NCI-H82 treated with DMSO at 0.1 percent for 48 hours (cell line): ENCODE results near the gene ATXN1.
"Not testable (repeated sequence)": the region's sequence is repeated elsewhere in the genome, so short reads cannot be mapped to it uniquely, and the experiment has no call there.

Experiments
- DNase-seq: peaks from one replicate; lab custom pipeline; 2025; ENCODE audit not compliant: unreplicated experiment; lab: John Stamatoyannopoulos, UW

Gene ATXN1

DNA sequence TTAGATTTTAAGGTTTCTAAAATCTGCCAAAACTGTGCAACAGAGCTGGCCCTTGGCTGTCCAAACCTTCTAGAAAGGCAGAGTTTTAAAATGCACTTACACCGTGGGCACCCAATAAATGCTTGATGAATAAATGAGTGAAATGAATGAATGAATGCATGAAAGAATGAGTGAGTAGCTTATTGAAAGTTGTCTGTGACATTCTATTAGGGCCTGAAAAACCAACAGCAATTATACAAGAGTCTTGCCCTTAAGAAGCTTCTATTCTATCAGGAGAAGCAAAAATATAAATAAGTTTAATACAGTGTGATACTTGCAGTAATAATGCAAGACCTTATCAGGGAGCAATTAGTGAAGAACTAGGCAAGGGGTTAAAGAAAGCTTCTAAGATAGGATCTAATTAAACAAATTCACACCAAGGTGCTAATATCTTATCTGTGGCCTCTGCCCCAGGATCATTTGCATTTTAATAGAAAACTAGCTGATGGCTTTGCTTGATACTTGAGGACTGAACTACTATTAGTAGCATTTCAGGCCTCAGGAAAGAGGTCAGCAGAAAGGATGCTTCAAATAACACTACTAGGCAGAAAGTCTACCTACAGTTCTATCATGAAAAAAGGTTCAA, 292.2 kb downstream of the ATXN1 start:
- DNase-seq, result no peak

DNA sequence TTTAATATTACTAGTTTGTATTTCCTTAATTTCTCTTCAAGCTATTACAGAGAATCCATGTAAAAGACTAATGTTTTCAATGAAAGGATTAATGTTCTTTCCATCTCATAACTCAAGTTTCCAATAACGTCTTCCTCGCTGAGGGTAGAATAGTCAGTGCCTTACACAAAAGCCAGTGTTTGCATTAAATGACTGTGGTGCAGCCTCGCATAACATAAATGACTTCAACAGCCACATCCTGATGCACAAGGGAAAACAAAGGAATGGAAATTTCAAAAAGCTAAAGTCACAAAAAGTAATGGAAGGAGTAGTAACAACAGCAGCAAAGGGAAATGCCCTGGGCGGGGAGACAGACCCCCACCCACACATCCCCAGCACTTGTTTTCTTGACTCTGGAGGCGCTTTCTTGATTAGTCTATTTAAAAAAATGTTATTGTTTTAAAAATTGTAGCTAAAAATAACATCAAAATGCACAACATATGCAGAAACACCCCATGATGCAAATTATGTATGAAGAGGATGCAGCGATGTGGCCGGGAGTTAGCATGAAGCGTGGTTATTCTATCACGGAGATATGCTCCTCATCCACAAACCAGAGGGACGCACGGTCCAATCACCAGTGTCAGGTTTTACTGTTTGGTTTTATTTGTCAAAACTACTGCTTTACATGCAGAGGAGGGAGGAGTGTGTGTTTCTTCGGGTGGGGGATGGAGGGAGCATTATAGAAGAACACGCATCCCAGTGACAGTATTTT, 294.3 kb downstream of the ATXN1 start:
- DNase-seq, result no peak

DNA sequence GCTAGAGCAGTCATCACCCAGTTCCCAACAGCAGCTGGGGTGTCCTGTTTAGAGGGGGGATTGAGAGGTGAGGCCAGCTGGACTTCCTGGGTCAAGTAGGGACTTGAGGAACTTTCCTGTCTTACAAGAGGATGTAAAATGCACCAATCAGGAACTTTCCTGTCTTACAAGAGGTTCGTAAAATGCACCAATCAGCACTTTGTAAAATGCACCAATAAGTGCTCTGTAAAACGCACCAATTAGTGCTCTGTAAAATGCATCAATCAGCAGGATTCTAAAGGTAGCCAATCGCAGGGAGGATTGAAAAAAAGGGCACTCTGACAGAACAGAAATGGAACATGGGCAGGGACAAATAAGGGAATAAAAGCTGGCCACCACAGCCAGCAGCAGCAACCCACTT, 297.2 kb downstream of the ATXN1 start:
- DNase-seq, result no peak

DNA sequence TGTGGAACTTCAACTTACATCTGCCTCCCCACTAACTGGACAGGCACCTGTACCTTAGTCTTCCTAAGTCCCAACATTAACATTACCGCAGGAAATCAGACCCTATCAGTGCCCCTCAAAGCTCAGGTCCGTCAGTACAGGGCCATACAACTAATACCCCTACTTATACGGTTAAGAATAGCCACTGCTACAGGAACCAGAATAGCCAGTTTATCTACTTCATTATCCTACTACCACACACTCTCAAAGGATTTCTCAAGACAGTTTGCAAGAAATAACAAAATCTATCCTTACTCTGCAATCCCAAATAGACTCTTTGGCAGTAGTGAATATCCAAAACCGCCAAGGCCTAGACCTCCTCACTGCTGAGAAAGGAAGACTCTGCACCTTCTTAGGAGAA, 298.0 kb downstream of the ATXN1 start:
- DNase-seq, result not testable (repeated sequence)

DNA sequence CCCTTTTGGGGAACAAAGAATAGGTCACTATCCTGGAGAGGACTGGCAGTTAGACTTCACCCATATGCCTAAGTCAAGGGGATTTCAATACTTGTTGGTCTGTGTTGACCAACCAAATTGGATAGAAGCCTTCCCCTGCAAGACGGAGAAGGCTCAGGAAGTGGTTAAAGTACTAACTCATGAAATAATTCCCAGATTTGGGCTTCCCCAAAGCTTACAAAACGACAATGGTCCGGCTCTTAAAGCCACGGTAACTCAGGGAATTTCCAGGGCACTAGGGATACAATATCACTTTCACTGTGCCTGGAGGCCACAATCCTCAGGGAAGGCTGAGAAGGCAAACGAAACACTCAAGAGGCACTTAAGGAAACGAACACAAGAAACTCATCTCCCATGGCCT, 299.8 kb downstream of the ATXN1 start:
- DNase-seq, result no peak

DNA sequence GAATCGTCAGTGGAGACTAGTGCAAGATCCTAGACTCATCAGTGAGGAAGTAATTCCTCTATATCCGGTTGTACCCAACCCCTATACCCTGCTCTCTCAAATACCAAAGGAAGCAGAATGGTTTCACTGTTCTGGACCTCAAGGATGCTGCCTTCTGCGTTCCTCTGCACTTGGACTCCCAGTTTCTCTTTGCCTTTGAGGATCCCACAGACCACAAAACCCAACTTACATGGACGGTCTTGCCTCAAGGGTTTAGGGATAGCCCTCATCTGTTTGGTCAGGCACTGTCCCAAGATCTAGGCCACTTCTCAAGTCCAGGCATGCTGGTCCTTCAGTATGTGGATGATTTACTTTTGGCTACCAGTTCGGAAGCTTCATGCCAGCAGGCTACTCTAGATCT, 301.8 kb downstream of the ATXN1 start:
- not testable (repeated sequence) for DNase-seq

DNA sequence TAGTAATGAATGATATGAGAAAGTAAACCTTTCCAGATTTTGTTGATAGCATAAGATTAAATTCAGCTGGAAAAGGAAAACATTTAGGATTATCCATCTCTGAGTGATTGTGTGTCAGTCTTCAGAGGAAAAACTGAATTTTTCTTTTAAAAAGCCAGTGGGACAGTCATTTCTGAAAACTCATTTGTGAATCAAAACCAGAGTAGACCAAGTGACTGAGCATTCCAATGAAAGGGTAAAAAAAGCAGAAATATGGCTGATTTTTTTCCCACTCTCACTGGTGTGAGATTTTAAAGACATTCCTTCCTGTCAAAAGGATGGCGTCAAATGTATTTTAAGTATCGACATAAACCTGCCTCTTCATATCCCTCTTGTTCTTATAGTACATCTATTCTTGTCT, 308.9 kb downstream of the ATXN1 start:
- no peak for DNase-seq

DNA sequence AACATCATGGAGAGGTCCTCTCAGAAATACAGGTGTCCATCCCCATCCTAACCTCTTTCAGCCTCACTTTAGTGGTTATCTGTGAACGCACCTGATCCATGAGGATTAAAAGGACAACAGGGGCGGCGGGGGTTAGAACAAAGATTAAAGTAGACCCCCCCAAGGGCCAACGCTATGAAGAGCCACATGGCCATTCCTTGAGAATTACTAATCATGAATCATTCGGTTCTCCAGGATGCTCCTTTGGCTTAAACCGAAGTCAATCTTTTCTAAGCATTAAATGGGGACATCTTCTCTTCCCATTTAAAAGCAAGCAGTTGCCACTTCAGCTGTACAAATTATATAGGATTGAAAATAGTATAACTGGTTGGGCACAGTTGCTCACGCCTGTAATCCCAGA, 310.4 kb downstream of the ATXN1 start:
- no peak for DNase-seq

DNA sequence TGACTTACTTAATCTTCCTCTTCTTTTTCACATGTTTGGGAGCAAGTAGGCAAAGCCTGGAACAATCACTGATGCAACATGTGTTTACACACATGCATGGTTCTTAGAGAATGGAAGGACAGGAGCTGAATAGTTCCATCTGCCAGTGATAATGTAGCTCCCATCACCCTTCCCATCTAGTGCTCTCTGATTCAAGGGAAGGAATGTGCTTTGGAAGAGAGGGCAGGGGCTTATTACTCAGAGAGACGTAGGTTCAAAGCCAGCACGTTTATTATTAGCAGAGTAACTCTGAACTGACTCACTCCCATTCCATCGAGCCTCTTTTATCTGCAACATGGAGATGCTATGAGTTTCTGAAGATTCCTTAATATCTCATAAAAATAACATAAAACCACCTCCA, 311.0 kb downstream of the ATXN1 start:
- DNase-seq, result no peak

DNA sequence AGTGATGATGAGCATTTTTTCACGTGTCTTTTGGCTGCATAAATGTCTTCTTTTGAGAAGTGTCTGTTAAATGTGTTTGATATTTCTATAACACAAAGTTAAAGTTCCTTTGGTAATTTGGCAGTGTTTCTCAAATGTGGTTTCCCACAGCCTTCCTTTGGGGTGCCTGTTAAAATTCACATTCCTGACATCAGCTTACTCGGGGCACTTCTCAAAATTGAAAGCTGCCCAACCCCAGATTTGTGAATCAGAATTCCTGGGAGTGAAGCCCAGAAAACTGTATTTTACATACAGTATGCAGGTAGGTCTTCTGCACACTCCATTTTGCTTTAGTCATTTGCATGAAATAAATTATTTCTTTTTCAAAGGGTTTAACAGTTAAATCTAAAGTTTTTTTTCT, 315.0 kb downstream of the ATXN1 start:
- no peak for DNase-seq

DNA sequence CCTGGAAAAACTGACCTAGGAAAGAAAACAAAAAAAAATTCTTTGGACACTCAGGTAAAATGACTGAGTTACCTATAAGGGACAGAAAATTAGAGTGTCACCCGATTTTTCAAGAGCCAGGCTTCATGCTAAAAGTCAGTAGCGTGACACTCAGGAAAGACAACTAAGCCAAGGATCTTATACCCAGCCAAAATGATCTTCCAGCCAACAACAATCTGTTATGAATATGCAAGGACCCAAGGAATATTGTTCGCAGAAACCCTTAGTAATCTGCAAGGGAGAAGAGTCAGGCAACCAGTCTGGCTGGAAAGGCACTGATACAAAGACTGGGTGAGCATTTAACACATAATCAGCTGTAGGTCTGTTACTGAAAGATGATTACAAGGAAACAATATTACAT, 319.2 kb downstream of the ATXN1 start:
- DNase-seq, result no peak

DNA sequence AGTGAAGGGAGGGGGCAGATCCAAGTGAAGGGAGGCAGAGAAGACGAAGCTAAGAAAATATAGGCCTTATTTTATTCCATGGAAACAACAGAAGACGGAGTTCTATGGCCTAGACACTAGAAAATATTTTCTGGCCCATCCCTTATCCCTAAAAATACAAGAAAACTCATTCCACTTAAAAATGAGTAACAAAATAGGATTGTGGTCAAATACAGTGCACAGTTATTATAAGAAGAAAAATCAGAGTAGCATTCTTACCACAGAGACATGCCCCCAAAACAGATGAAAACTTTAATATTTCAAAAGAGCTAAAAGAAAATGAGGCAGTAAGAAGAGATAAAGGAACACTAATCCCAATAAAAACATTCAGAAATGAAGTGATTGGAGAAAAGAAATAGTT, 320.0 kb downstream of the ATXN1 start:
- DNase-seq, result no peak

DNA sequence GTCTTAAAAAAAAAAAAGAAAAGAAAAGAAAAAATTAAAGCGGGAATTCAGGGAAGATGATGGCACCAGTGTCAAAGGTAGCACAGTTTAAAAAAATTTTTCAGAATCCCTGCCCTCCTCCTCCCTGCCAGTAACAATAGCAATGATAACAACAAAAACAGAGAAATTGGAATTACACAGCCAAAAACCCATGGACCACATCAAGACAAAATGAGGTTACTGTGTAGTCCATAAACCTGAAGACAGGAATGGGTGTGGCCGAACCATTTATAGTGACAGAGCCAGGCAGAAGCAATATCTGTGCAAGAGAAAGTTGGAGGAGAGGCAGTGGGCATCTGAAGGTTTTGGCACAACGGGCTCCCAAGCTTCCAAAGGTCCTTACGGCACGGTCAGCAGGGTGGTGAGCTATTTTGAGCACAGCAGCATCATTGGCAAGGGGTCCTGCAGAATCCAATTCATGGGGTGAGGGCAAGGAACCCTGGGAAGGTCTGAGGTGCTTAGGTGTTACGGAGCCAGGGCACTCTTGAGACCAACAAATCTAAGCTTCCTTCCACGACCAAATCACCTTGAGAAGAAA, 320.5 kb downstream of the ATXN1 start:
- DNase-seq, result no peak

DNA sequence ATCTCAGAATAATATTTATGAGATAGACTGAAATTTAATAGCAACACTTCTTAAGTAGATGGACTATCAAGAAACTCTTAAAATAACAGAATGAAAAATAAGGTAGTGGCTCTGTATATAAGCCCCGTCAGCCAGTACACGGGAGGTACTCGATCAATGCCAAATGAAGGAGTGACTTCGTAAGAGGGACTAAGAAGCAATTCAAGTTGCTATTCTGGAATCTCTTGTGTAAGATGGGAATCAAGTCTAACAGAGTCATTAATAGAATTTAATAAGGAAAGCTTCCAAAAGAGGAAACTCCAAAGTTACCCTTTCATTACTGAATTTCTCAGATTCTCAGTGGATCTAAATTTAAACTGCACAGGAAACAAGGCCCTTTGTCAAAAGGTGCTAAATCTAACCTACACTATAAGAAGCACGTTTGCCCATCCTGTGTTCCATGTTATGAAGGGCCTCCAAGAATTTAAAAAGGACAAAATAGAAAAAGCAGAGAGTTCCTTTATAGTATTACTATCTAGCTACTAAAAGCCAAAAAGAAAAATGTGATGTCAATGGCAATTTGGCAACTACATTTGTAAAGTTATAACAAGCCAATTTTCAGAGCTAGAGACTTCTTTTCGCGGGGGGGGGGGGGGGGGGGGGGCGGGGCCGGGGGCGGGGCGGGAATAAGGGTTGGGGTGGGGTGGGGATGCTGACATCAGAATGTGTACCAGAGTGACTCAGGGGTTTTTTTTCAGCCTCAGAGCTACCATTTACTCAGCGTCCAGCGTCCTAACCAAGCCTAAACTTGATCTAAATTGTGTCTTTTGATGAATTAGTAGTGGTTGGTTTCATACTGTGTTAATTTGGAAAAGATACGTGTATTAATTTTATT, 322.3 kb downstream of the ATXN1 start:
- DNase-seq, result no peak

DNA sequence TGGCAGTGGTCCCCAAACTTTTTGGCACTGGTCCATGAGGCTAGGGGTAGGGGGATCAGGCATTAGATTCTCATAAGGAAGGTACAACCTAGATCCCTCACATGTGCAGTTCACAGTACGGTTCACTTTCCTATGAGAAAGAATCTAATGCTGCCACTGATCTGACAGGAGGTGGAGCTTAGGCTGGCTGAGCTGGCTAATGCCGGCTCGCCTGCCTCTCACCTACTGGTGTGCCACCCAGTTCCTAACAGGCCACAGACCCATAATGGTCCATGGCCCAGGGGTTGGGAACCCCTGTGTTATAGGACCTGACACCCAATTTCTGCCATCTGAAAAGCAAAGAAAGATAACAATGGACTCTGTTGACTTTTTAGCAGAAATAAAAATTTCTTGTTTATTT, 323.3 kb downstream of the ATXN1 start:
- DNase-seq, result no peak

DNA sequence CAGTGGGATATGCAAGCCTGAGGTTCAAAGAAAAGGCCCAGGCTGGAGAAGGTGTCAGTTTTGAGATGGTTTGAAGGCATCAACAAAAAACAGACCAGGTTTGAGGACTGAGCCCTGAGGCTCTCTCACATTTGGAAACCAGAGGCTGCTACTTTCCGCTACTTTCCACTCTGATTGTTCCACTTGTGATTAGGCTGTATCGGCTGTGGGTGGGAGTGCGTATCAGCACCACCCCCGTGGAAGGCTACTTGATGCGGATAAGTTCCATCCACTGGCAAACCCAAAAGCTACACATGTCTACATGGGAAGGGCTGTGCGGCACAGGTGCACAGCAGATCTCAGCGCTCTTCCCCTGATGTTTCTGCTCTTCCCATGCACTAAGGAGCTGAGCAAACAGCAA, 324.2 kb downstream of the ATXN1 start:
- DNase-seq, result no peak

DNA sequence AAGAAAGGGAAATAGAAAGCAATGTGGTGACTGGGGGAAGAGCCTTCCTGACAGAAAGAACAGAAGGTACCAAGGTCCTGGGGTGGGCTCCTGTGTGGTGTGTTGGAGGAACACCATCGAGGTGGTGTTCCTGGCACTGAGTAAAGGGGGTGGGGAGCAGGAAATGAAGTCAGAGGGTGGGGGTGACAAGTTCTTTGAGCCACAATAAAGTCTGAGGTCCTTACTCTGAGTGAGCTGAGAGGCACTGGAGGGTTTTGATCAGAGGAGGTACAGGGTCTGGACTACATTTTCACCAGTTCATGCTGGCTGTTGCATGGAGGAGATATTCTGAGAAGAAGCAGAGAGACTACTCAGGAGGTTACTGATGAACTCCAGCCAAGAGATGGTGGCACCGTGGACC, 324.7 kb downstream of the ATXN1 start:
- no peak for DNase-seq

DNA sequence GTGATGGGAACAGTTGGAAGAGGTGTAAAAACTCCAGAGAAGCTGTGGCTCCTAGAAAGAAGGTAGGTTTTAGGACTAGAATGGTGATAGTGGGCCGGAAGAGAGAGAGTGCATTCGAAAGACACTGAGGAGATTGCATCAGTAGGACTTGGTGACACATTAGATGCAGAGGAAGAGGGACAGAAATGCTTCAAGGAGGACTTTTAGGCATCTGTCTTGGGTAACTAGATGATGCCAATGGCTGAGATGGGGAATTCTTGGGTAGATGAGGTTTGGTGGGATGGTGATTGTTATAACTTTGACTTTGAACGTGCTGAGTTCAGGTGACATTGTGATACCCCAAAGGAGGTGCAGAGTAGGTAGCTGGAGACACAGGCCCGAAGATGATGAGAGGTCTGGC, 326.4 kb downstream of the ATXN1 start:
- no peak for DNase-seq

DNA sequence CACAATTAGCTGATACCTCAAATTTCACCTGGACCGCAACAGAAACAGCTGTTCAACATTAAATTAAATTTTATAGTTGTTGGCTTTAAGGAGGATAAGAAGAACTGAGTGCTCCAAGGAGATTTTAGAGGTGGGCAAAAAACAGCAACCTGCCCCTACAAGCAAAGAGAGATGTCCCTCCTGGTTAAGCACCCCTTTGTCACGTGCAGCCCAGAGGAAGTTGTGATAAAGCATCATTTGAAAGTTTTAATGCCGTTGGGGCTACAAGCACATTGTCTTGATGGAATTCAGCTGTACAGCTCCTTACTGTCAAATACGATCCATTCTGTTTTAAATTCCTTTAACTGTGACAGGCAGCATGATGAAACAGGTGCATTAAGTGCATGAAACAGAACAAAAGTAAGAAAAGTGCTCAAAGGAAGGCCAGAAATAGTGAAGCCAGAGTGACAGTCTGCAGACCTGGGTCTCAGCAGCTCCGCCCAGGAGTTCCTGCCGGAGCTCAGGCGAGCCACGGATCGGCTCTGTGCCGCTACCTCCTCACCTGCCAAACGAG, 327.8 kb downstream of the ATXN1 start:
- no peak for DNase-seq

DNA sequence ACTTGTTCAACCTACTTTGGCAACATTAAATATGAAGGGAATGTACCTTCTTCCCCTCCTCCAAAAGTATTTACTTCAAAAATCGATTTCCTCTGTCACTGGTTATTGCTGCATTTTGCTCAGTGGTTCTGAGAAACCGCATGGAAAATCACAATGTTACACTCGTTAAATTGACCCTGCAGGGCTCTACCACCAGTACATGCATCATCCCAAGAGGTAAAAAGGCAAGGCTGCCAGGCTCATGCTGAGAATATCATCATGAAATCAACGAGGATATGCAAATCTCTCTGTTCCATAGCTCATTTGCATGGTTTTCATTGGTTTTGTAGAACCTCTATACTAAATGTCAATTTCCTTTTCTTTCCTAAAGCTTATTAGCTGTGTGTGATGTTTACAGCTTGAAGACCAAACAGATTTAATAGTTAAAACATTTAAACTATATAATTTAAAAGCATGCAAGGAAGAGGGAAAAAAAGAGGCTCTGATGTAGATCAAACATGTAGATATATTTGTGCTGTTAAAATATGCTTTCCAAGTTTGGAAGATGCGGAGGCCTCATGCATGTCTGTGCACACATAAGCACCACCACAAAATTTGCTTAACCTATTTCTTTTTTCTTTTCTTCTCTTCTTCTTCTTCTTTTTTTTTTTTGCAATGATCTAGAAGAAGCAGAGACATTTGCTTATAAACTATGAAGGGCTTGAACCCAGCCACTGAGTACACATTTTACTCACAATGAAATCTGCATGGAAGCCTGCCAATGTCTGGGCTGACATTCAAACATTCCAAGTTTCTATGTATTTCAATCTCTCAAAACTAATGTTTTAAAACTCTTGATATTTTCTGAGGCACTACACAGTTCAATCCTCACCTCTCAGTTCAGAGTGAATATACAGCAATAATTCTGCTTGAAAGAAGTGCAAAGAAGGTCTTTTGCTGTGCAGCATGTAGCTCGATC, 328.9 kb downstream of the ATXN1 start:
- DNase-seq, result no peak
